NCI-H526 (cell line): Measurements from ENCODE around the gene NTM.
A peak's percentile ranks its signal among the peaks of the same experiment; 100 is the strongest.
"Not testable (repeated sequence)": the region's sequence is repeated elsewhere in the genome, so short reads cannot be mapped to it uniquely, and the experiment has no call there.

Experiments
- DNase-seq, 2 experiments: peaks; one replicate each; lab custom pipeline; 2025; lab: John Stamatoyannopoulos, UW

The NTM gene

DNA sequence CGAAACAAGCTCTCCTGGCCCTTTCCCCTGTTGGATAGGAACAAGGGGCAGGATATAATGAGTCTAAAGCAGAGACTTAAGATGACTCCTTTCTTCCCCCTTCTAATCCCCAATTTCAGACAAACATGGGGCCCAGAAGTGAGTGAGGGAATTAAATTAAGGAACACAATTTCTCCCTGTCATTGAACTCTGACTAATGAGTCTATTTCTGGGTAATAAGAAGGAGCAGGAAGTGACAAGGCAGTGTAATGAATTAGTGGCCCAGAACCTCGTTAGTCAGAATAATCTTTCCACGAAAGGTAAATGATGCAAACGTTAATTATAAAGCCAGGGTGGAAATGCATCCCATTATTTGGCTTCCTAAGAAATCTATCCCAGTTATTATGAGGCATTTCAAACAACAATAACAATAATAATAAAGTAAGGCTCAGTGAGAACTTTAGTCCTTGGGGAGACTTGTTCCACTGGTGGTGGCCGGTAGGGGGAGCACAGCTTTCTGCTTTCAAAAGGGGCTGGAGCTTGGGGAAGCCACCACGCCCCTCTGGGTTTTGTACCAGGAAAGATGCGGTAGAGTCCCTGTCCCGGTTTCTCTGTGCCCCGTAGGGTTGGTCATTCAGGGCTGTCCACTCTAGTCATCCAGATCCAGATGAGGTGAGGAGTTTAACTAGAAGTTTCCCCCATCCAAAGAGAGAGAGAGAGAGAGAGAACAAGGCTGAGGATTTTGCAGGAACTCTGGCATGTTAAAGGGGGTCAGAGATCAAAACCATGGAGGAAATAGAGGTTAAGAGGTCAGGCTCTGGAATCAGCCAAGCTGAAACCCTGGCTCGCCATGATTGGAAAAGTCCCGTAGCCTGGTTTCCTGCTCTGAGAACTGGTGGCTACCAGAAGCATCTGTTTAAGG is 298.3 kb downstream of the NTM start:
- peak; percentile 52 to 84 for DNase-seq

DNA sequence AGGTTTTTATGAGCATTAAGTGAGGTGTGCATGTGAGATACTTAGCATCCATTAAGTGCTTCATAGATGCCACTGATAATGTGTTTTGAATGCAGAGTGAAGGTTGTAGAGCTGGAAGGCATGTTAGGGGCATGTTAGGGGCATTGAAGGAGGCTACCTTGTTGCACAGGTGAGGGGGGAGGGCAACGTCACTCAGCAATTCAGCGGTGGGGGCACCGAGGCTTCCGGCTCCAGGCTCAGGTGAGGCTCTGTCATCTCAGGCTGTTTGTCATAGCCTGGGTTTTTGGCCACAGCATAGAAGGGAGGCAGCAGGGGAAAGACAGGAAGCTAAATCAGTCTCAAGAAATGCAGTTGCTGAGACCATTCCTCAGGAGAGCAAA is 299.0 kb downstream of the NTM start:
- DNase-seq = no peak

DNA sequence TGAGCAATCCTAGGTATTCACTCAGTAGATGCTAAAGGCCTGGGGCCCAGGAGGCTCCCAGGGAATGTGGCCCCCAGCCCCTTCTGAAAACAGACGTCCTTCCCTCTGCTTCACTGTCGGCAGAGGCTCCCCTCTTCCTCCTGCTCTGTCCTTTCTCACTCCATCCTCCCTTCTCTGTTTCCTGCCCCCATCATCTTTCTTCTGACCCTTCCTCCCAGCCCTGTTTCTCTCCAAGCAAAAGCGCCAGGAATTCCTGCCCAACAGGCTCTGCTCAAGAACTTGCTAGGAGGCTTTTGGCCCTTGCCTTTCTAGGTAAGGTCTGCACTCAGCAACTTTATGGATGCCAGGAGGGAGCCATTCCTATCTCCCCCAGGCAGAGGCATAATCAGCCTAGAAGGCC is 300.5 kb downstream of the NTM start:
- no peak for DNase-seq

DNA sequence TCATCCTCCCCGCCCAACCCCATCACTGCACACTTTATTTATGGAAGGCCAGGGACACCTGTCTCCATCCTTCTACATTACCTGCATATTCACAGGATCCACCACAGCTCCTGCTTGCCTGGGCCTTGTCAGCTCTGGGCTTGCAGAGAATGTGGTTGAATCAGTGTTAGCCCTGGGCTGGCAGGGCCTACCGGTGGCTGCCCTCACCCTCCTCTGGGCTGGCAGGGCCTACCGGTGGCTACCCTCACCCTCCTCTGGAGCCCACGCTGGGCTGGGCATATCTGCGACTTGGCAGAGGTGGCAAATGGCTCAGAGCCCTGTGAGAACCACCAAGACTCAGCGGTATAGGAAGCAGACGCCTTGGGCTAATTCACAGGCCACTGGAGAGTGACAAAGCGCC is 300.9 kb downstream of the NTM start:
- no peak for DNase-seq

DNA sequence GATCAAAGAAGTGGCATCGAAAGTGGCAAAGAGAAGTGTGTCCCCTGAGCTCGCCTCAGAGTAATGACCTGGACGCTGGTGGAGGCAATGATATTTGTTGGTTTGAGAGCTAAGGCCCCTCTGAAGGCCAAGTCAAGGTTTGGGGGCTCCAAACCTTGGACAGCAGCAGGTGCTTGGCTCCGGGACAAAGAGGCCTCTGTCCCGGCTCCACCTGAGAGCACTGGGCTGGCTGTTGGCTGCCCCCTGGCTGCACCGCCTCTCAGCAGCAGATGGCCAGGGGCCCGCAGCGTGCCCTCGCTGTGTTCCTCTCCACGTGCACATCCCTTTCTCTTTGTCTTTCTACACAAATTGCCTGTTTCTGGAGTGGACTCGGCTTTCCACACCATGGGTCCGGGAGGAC is 301.3 kb downstream of the NTM start:
- DNase-seq = peak; percentile 42 to 88

DNA sequence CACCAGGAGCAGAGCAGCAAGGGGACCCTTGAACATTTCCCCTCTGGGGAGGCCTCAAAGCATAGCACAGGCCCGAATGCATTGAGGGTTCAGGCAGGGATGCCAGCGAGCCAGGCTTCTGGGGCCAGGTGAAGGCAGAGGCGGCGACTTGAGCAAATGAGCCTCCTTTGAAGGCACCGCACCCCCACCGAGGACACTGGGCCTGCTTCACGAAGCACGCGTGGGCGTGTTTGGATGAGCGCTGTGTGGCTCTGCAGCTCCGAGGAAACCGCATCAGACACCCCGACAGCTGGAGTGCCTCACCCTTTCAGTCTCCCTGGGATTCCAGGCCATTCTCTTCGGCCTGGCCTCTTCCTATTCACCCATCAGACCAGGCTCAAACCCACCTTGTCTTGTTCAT is 301.8 kb downstream of the NTM start:
- DNase-seq = no peak

DNA sequence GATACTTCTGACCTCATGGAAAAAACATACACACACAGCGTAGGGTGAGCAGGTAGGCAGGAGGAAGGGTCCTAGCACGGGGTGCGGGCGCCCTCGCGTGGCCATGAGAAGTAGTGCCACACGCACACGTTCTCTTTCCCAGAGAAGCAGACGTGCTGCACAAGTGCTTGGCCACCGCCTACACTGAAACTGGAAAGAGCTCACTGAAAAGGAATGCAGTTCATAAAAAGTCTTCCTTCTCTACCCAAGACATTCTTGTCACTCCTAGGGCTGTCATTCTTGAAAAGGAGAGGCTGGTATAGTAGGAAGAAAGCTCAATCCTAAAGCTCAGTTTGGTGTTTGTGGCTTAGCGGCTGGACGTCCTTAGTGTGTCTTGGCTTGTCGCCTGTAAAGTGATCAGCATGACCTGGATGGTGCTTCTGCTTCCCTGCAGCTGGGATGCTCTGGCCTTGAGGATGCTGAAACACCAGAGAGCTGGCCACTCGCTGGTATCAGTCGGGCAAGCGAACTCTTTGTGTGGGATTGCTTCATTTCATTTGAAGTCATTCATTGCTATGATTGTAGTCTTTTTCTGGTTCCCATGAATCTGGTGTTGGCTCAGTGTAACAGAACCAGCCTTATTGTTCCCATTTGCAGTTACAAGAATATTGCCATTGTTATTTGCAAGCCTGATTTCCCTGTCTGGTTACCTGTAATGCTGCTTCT is 303.8 kb downstream of the NTM start:
- DNase-seq = peak; percentile 61 to 93

DNA sequence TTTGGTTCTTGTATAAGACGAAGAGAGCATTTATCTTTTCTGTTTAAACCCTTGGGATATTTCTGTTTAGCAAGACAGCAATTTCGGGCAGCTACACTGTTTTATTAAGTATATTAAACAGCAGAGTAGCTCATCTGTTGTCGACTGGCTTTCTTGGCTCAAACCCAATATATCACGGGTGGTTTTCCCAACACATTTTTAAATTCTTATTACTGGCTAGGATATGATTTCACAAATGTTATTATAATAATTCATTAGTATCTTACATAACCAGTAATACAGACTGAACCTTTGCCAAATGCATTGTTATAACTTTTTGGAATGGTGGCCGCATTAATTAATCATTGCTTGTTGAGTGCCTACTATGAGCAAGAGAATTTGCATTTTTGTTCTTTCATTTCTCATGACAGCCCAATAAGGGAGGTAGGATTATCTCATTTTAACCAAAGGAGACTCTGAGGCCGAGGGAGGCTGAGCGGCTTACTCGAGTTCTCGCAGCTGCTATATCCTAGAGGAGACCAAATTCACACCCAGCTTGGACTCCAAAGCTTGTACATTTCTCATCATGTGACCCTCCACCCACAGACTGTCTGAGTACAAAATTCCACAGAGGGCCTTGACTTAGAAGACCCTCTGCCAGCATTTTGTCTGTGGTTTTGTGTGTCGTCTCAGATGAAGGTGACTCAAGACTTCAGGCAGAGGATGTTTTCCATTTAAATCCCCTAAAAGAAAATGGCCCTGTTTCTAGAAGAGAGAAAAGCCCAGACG is 304.9 kb downstream of the NTM start:
- no peak for DNase-seq

DNA sequence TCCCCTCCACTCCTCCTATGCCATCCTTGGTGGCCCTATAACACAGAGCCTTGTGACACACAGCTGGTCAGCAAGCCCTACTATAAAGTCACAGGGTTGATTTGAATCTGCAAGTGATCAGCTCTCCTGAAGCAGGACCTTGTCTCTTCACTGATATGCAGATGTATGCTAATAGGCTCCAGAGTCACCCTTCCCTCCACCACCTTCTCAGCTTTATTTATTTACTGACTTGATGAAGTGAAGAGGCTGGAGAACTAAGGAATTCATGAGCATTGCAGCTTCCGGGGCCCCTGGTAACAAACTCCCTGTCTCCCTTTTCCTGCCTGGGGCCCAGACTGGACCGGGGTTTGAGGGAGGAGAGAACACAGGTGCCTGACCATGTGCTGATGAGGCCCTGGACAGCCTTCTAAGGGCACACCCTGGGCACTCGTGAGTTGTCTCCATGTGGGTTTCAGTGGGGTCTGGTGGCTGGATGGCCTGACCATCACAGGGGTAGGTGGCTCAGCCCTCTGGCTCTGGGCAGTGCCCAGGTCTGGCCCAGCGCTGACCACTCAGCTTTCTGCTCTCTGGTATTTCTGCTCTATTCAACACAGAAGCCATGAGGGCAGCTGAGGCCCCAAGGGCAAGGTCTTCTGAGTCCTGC is 307.5 kb downstream of the NTM start:
- no peak for DNase-seq

DNA sequence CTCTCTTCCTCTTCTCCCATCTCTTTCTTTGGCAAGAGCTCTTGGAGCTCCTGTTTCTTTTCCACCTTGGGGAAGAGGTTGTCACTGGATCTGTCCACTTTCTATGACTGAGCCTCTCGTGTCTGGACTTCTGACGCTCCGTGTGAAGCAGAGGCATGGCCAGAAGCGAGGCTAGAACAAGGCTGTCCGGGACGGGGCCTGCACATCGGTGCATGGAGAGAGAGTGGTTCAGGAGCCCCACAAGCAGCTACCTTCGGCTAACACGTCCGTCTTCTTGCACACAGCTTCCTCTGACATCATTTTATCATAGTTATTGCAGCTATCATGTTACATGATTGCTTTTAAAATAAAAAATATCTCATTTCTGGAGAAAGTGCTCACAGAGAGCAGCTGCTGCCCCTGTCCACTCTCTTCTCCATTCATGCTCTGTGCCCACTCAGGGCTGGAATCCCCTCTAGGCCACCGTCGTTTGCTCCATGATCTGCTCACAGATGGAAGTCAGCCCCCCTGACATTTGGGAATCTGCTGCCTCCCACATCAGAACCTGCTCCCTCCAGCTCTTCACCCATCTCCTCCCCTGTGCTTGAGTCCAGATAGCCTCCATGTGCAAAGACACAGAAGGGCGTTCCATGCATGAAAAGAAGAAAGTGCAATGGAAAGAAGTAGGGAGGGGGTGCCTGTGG is 308.4 kb downstream of the NTM start:
- no peak for DNase-seq

DNA sequence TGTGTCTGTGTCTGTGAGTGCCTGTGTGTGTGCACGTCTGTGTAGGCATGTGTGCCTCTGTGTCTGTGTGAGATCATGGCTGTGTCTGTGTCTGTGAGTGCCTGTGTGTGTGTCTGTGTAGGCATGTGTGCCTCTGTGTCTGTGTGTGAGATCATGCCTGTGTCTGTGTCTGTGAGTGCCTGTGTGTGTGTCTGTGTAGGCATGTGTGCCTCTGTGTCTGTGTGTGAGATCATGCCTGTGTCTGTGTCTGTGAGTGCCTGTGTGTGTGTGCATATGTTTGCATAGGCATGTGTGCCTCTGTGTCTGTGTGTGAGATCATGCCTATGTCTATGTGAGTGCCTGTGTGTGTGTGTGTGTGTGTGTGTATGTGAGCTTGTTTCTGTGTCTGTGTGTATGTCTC is 310.0 kb downstream of the NTM start:
- DNase-seq = not testable (repeated sequence)

DNA sequence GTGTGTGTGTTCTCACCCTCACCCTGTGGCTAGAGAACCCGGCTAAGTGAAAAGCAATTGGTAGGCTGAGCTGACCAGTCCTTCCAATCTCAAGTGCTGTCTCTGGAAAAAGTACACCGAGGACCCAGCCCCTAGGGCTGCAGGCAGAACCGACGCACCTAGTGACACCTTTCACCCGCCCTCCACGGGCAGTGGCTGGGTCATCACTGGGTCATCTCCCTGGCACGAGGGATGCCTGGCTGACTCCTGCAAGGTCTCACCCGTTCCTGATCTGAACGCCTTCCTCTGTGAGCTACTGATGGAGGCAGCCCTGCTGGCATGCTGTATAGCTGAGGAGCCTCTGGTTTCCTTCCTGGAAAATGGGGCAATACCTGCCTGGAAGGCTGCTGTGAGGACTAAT is 311.5 kb downstream of the NTM start:
- DNase-seq = no peak

DNA sequence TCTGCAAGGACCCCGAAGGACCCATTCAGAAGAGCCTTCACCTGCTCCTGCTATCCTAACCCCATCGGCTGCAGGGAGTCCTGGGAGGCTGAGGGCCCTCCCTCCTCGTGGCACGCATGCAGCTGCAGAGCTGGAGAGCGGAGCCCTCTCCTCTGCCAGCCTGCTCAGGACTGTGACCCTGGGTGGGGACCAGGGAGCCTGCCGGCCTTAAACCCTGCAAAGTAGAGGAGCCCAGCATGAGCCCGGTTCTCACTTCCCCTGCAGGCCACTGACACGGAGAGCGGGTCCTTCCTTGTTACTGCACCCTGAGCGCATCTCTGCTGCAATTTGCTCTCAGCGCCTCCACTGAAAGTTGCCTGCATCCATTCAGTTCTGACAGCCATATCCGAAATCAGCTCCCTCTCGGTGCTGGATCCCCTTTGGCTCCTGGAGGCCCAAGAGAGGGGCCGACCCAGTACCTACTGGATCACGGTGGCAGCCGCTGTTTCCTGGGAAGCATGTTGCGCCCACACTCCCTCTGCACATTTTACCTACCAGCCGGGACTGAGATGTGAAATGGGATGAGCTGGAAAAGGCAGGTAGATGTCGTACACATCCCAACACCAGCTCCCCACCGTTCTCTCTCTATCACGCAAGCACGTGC is 312.1 kb downstream of the NTM start:
- no peak for DNase-seq

DNA sequence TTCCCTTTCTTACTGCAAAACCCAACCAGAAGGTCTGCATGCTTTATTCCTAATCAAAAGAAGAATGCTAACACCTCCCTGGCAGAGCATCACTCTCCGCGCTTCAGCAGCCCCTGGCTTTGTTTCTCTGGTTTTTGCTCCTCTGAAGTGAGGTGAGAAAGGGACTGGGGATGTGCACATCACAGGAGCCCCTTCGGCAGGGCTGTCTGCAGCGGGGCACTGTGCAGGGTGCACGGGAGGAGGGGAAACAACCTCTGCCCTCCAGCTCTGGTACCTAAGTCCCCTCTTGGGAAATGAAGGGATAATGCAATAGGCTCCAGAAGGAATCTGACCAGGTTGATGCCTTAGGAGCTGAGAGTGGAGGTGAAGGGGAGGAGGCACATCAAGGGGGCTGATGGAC is 312.7 kb downstream of the NTM start:
- no peak for DNase-seq

DNA sequence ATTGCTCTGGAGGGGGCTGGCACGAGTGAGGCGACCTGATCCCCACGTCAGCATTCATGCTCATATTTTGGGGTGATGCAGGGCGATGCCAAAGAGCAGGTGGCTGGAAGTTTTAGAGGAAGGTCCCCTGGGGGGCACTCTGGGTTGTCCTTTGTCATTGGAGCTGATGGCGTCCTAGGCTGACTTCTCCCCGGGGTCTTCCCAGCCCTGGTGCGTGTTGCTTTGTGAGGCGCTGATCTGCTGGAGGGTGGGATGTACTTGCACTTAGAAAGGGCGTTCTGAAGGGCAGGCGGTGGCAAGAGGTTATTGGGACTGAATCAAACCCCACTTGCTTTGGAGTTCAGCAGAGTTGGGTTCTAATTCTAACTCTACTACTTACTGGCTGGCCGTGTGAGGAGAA is 313.3 kb downstream of the NTM start:
- DNase-seq = no peak

DNA sequence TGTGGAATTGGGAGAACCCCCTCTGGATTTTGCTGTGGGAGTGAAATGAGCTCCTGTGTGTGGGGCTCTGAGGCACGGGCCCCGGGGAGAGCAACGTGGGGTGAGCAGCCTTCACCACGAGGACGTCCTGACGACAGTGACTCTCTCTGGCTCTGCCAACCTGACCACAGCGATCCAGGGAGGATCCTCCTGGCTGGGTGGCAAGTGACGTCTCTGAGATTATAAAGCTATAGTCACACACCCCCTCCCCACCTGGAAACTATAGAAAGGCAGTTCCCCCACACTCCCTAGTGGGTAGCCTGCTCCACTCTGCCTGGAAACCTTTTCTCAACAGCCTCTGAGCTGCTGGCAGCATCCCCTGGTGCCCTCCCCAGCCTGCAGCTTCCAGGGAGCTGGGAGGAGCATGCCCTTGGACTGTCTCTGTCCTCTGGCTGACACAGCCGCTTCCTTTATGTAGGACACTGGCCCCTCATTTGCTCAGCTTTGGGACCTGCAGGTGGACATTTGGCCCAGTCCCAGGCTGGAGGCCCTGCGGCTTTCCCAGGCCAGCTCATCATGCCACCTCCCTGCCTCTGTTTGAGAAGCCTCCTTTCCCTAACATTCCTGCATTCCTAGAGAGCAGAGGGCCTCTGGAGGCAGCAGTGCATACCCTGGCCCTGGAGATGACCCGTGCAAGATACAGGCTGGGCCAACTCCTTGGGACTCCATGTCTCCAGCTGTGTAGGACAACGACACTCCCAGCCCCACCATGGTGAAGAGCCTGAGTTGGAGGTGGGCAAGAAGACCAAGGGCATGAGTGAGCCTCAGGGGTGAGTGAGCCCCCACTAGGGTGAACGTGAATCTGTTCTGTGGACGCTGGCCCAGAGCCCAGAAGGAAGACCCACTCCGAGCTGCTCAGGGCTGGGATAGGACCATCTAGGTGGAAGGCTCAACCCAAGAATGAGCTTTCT is 314.0 kb downstream of the NTM start:
- no peak for DNase-seq

DNA sequence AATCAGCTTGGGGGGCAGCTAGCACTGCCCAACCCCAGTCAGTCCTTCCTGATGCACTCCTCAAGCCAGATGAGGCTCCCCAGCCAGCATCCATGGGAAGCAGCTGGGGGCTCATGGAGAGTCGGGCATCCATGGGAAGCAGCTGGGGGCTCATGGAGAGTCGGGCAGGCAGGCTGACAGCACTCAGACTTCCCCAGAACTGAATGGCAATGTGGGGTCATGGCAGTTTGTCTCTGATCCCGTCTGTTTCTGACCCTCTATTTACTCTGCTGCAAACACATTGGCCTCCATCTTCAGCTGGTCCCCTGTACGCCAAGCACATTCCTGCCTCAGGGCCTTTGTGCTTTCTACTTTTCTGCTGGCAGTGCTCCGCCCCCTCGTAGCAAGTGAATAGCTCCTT is 314.8 kb downstream of the NTM start:
- DNase-seq = no peak

DNA sequence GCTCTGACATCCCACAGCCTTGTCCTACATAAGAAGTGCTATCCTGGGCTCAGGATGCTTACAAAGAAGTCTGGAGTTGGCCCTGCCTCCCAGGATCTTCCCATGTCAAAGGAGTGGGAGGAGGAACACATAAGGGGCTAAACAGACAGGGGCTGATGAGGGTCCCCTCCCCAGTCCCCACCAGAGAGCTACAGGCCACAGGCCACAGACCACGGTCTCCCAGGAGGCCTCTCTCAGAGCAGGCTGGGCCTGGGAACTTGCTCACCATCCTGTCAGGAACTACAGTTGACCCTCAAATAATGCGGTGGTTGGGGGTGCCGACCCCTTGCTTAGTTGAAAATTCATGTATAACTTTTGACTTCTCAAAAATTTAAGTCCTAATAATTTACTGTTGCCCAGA is 315.5 kb downstream of the NTM start:
- no peak for DNase-seq

DNA sequence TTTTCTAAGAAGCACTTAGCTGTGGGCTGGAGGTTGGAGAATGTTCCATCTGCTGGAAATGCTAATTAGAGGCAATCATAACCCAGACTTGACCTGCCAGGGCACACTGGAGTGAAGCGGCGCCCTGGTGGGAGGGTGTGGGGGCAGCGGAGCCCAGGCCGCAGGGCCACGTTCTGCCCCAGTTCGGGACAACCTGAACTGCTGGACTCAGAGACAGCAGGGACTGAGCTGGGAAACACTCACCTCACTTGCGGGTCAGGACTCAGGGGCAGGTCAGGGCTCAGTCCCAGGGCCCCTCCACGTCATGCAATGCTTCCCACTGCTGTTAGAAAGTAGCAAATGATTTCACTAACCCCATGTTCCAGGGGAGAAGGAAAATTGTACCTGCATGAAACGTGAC is 316.4 kb downstream of the NTM start:
- DNase-seq = no peak
